Activated T-helper 1 cell treated with anti-CD3 and anti-CD28 coated beads, Interleukin-2, amount 50 U/mL, for 16 hours (primary cell): Measurements from ENCODE around the gene PGP.

Experiments used
- DNase-seq, 2 donors: peaks; one replicate each; pipeline ENCODE4 v3.0.0-alpha.2; 2020; ENCODE audit warnings: low read depth in 1 of 2, low spot score in 1 of 2

PGP gene

GRCh38 chr16:2166263-2167067, 48.2 kb downstream of the PGP start:
- DNase-seq = no peak

GRCh38 chr16:2165861-2166260, 48.8 kb downstream of the PGP start:
- no peak for DNase-seq

GRCh38 chr16:2163211-2163881, 51.3 kb downstream of the PGP start:
- DNase-seq = no peak

GRCh38 chr16:2162676-2163118, 51.9 kb downstream of the PGP start:
- DNase-seq = no peak

GRCh38 chr16:2161911-2162310, 52.7 kb downstream of the PGP start:
- no peak for DNase-seq
